Keratinocyte (primary cell): ENCODE results near the gene TAGLN. TPM values are rescaled to one million over a fixed set of nuclear protein-coding genes. Genes with fewer than 3 reads are reported as not detected.

Experiments
- DNase-seq: peaks from one replicate; pipeline ENCODE4 v3.0.0-alpha.2; 2011; ENCODE audit warnings: low read depth, missing footprints, low spot score
- FAIRE-seq: peaks from 2 replicates; lab custom pipeline; 2011; peaks lifted over from hg19 to GRCh38; lab: Jason Lieb, UNC
- H2AFZ ChIP-seq: 2 replicates; pipeline ENCODE4 v1.6.0; 2012; ENCODE audit warnings: low read length, control low read depth, inconsistent platforms; ENCODE audit not compliant: control insufficient read depth
- H3K27ac ChIP-seq: 2 replicates; pipeline ENCODE4 v1.5.1; 2011; ENCODE audit warnings: low read length; ENCODE audit not compliant: control insufficient read depth, insufficient read depth
- H3K27me3 ChIP-seq: 3 replicates; pipeline ENCODE4 v1.6.0; 2011; ENCODE audit warnings: low read length; ENCODE audit not compliant: control insufficient read depth, insufficient read depth; ENCODE audit errors: extremely low read depth
- H3K36me3 ChIP-seq, 2 experiments: 2 replicates in 1 of 2; 3 replicates in 1 of 2; pipeline ENCODE4 v1.5.1; 2011; ENCODE audit warnings: low read length in 2 of 2, mild to moderate bottlenecking in 1 of 2; ENCODE audit not compliant: control insufficient read depth in 2 of 2, insufficient read depth in 2 of 2; ENCODE audit errors: extremely low read depth in 1 of 2
- H3K4me1 ChIP-seq: 3 replicates; pipeline ENCODE4 v1.5.1; 2011; ENCODE audit warnings: low read length; ENCODE audit not compliant: control insufficient read depth, insufficient read depth; ENCODE audit errors: extremely low read depth
- H3K4me2 ChIP-seq: 3 replicates; pipeline ENCODE4 v1.6.0; 2011; ENCODE audit warnings: low read depth, low read length; ENCODE audit not compliant: control insufficient read depth, insufficient read depth; ENCODE audit errors: extremely low read depth
- H3K4me3 ChIP-seq, 3 experiments: fragments of 200-600 bp in 1 of 3; sonication (generic) in 1 of 3; 2 replicates in 2 of 3; 3 replicates in 1 of 3; pipeline ENCODE4 v1.5.1; 2011 to 2016; ENCODE audit warnings: low read length in 3 of 3, mild to moderate bottlenecking in 3 of 3, control low read depth in 2 of 3, inconsistent platforms in 1 of 3, low read depth in 1 of 3, mixed read lengths in 1 of 3, mixed run types in 1 of 3, moderate library complexity in 1 of 3; ENCODE audit not compliant: control insufficient read depth in 2 of 3, insufficient read depth in 2 of 3; ENCODE audit errors: extremely low read depth in 1 of 3
- H3K79me2 ChIP-seq: 2 replicates; pipeline ENCODE4 v1.6.0; 2012; ENCODE audit warnings: low read length; ENCODE audit not compliant: control insufficient read depth, insufficient read depth
- H3K9ac ChIP-seq: 3 replicates; pipeline ENCODE4 v1.6.0; 2011; ENCODE audit warnings: low read length; ENCODE audit not compliant: control insufficient read depth, insufficient read depth; ENCODE audit errors: extremely low read depth
- H3K9me1 ChIP-seq: 3 replicates; pipeline ENCODE4 v1.6.0; 2011; ENCODE audit warnings: low read length; ENCODE audit not compliant: control insufficient read depth, insufficient read depth; ENCODE audit errors: extremely low read depth
- H3K9me3 ChIP-seq: 2 replicates; pipeline ENCODE4 v1.5.1; 2012; ENCODE audit warnings: low read depth, low read length; ENCODE audit not compliant: control insufficient read depth
- H4K20me1 ChIP-seq: 3 replicates; pipeline ENCODE4 v1.6.0; 2011; ENCODE audit warnings: low read length; ENCODE audit not compliant: control insufficient read depth, insufficient read depth; ENCODE audit errors: extremely low read depth
- EZH2 ChIP-seq: IDR thresholded peaks from one replicate; pipeline ENCODE4 v1.6.1; 2012; ENCODE audit warnings: inconsistent platforms, mild to moderate bottlenecking, low read length, moderate library complexity
- dilution Hi-C: fragments of 300-500 bp; cut with MboI; formaldehyde crosslinking; loops from one replicate; pipeline ENCODE4 v1.7.0; 2020; ENCODE audit warnings: low sequenced_read_pairs; ENCODE audit not compliant: extremely low pct_ligation_motif_present
- polyA plus RNA-seq, 5 experiments: library from polyadenylated mRNA; depleted of rRNA in 3 of 5; stranded (reverse) in 3 of 5; stranded (forward) in 1 of 5; unstranded in 1 of 5; fragments of >200 nt; gene quantifications; 1 replicate in 1 of 5; 2 replicates in 3 of 5; 3 replicates in 1 of 5; pipeline versions ENCODE4 v1.2.1 to v1.2.3, GENCODE V29; 2011 to 2012; ENCODE audit warnings: missing spikeins in 2 of 5, low read depth in 1 of 5, low replicate concordance in 1 of 5
- TF ChIP-seq, protein P1 (sequence below), 3 experiments: IDR thresholded peaks in 1 of 3; conservative IDR thresholded peaks in 1 of 3; optimal IDR thresholded peaks in 1 of 3; 2 replicates in 2 of 3; 3 replicates in 1 of 3; pipeline versions ENCODE3 to v1.5.1; 2011; ENCODE audit warnings: low read length in 3 of 3, mild to moderate bottlenecking in 3 of 3, moderate library complexity in 2 of 3, control low read depth in 1 of 3, inconsistent platforms in 1 of 3; ENCODE audit not compliant: insufficient read depth in 2 of 3; ENCODE audit errors: extremely low read depth in 1 of 3

The TAGLN gene
- polyA plus RNA-seq, 1 donor (not counting 4 experiments of a cell fraction or from before 2014, with no cell fraction given): 26.6 TPM

- no peak overlapping the region for H2AFZ ChIP-seq
- H3K4me2 ChIP-seq: no peak overlapping the region
- DNase-seq (no peak), FAIRE-seq (no peak)
- H3K4me3 ChIP-seq: no peak overlapping the region
- TF ChIP-seq, protein P1, sequence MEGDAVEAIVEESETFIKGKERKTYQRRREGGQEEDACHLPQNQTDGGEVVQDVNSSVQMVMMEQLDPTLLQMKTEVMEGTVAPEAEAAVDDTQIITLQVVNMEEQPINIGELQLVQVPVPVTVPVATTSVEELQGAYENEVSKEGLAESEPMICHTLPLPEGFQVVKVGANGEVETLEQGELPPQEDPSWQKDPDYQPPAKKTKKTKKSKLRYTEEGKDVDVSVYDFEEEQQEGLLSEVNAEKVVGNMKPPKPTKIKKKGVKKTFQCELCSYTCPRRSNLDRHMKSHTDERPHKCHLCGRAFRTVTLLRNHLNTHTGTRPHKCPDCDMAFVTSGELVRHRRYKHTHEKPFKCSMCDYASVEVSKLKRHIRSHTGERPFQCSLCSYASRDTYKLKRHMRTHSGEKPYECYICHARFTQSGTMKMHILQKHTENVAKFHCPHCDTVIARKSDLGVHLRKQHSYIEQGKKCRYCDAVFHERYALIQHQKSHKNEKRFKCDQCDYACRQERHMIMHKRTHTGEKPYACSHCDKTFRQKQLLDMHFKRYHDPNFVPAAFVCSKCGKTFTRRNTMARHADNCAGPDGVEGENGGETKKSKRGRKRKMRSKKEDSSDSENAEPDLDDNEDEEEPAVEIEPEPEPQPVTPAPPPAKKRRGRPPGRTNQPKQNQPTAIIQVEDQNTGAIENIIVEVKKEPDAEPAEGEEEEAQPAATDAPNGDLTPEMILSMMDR (optimal IDR thresholded peaks at IDR 0.05 in 1 of 3, IDR thresholded peaks at IDR 0.05 in 1 of 3, conservative IDR thresholded peaks at IDR 0.05 in 1 of 3; ENCODE audit: extremely low read depth in 1 of 3, insufficient read depth in 2 of 3, low read length in 3 of 3): no peak
- no peak for TF ChIP-seq EZH2
- peaks cover 7% of the 10 kb centered on the region for H3K4me1 ChIP-seq
- no peaks in the 10 kb centered on the region for H3K27me3 ChIP-seq
- peaks cover 6 to 34% of the 10 kb centered on the region in 2 experiments for H3K36me3 ChIP-seq
- no peaks in the 10 kb centered on the region for H3K9me1 ChIP-seq
- H3K27ac ChIP-seq: no peak overlapping the region
- H4K20me1 ChIP-seq: no peaks in the 10 kb centered on the region
- dilution Hi-C loops: no loop called here
- no peaks in the 10 kb centered on the region for H3K79me2 ChIP-seq
- no peaks in the 10 kb centered on the region for H3K9me3 ChIP-seq
- no peak overlapping the region for H3K9ac ChIP-seq
Observed at GRCh38 chr11:117191680-117192400, 7.3 kb upstream of the TAGLN start.

- Histone ChIP-seq H3K4me3 (no peak overlapping the region), H3K4me2 (no peak overlapping the region), H3K27me3 (no peaks in the 10 kb centered on the region), H3K9me1 (no peaks in the 10 kb centered on the region), H3K79me2 (no peaks in the 10 kb centered on the region), H3K9ac (no peak overlapping the region), H3K9me3 (no peaks in the 10 kb centered on the region), H4K20me1 (no peaks in the 10 kb centered on the region), H3K36me3 (peaks cover 6 to 32% of the 10 kb centered on the region in 2 experiments), H2AFZ (no peak overlapping the region), H3K4me1 (peaks cover 7% of the 10 kb centered on the region), H3K27ac (no peak overlapping the region)
- FAIRE-seq (no peak), DNase-seq (no peak)
- TF ChIP-seq, protein P1 (optimal IDR thresholded peaks at IDR 0.05 in 1 of 3, IDR thresholded peaks at IDR 0.05 in 1 of 3, conservative IDR thresholded peaks at IDR 0.05 in 1 of 3; ENCODE audit: extremely low read depth in 1 of 3, insufficient read depth in 2 of 3, low read length in 3 of 3): no peak
- no peak for TF ChIP-seq EZH2
- dilution Hi-C loops: no loop called here
Observed at GRCh38 chr11:117192401-117192875, 6.7 kb upstream of the TAGLN start.
